ENCODE data around the gene BLMH.

Gene BLMH, protein sequence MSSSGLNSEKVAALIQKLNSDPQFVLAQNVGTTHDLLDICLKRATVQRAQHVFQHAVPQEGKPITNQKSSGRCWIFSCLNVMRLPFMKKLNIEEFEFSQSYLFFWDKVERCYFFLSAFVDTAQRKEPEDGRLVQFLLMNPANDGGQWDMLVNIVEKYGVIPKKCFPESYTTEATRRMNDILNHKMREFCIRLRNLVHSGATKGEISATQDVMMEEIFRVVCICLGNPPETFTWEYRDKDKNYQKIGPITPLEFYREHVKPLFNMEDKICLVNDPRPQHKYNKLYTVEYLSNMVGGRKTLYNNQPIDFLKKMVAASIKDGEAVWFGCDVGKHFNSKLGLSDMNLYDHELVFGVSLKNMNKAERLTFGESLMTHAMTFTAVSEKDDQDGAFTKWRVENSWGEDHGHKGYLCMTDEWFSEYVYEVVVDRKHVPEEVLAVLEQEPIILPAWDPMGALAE

DNA sequence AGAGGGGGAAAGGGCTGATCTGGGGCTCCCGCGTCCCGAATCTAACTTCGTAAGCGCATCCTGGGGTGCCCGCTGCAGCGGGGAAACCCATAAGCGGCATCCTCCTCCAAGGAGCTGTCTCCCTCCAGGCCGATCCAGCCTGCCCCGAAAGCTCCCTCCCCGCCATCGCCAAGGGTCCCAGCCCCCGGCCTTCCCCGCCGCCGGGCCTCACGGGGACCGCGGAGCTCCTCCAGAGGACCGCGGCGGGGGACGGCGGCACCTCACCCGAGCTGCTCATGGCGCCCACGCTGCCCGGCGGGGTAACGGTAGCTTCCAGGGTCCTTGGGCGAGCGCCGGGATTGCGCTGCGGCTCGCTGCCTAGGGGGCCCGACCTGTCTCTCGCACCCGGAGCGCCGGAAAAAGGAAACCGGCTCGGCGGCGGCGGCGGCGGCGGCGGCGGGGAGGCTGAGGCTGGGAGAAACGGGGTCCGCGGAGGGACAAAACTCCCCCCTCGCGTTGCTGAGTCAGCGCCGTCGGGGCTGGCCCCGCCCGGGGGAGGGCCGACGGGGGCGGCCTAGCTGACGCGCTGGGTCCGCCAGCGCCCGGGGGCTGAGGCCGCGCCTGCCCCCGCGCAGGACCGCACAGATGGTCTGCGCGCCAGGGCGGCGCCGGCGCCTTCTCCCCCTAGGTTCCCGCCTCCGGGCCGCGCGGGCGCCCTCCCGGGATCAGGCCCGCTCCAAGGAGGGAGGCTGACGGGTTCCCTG is at the start of gene BLMH:
Gene BLMH (minus strand): TSS at position 402 of the 743 bp plus-strand sequence. CDS start 125 bp downstream, at position 277.
- DNase-seq (ENCODE audit: low spot score), result peak; percentile 78

- DNase-seq (ENCODE audit: low spot score), result no peak
These were observed 49.1 kb upstream of the BLMH start for GRCh38 chr17:30340801-30341356.

GRCh38 chr17:30339086-30339485 is 47.3 kb upstream of the BLMH start:
- DNase-seq (ENCODE audit: low spot score), result no peak

DNA sequence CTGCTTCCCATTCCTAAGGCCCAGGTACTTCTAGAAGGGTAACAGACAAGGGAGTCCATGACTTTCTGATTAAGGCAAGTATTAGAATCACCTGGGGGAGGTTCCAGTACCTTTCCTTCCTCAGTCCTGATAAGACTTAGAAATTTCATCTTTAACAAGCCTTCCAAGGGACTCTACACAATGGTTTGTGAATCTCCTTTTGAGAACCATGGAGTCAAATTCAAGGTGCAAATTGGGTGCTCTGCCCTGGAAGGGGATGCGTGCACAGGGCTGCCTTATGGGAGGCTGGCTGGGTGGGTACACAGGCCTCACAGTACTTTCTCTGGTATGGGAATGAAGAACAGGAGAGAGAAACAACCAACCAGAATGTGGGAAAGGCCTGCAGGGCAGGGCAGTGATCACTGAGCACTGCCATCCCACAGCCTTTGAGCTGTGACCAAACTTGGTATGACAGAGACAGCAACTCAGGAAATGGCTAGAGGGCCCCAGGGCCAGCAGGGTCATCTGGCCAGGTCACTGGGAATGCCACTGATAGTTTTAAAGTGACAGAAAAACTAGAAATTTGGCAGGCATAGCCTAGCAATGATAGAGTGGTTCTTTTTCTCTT is 45.8 kb upstream of the BLMH start:
- no peak for DNase-seq (ENCODE audit: low spot score)

DNA sequence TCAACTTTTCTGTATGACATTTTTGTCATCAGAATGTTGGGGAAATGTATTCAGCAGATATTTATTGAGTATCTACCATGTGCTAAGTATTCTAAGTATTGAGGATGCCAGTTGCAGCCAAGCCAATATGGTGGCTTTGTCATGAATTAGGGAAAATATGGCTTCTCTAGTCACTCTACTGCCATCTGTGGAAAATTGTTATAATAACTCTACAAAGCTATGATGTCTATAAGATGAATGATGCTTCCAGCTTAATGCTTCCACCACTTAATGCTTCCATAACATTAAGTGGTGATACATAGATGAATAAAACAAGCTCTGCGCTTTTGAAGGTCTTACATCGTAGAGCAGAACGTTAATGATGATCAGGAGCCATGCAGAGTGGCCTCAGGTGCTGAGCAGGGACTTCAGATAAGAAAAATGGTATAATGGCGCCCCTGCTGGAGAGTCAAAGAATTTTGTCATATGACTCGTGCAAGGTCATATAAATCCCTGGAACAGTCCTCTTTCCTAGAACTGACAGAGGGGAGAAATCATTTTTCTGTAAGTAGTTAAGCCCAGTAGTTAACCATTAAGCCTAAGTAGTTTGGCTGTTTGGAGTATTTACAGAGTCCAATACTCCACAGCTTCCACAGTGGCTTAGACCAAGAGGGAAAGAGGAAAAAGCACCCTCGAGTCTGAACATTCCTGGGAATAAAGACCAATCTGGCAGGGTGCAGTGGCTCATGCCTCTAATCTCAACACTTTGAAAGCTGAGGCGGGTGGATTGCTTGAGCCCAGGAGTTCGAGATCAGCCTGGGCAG is 44.8 kb upstream of the BLMH start:
- no peak for DNase-seq (ENCODE audit: low spot score)

DNA sequence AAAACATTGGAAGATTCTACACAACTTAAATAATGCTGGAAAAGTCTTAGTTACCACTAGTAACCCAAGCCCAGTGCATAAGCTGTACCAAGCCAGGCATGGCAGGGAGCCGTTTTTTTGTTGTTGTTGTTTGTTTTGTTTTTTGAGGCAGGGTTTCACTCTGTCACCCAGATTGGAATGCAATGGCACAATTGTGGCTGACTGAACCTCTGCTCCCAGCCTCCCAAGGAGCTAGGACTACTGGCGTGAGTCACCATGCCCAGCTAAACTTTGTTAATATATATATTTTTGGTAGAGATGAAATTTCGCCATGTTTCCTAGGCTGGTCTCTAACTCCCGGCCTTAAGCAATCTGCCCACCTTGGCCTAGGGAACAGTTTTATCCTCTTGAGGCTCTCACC is 42.7 kb upstream of the BLMH start:
- no peak for DNase-seq (ENCODE audit: low spot score)

DNA sequence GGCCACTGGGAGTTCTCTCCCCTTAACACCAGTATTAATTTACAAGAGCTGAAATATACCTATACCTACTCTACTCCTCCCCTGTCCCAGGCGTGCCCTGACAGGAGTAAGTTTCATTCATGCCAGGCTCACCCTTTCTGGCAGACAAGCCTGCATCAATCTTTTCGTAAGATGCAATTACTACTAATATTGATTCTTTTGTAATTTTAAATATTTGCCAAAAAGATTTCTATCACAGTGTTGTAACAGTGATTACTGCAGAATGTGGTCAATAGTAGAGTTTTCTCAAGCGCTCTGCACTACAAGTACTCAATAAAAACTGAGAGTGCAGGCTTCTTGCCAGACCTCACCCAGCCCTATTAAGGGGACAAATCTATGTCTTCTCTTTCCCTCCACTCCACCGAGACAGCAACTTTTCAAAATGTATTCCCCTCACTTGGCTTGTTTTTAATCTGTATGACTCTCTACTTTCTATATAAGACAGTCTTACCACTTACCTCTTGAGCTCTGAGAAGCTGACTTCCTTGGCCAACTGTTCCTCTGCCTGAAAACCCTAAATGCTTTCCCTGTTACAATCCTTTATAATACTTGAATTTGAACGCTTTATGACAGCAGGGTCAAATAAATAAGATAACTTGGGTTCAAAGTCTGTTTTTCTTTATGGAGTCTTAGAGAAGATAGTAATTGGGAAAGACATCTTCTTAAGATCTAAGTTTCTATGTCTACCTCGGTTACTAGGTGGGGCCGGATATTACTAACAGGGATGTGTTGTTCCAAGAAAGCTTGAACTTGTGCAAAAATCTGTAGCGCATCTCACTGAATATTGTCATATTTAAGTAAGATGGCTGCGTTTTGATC is 42.0 kb upstream of the BLMH start, which contains the start of gene TMIGD1:
Gene TMIGD1 (minus strand): TSS at position 555 of the 858 bp plus-strand sequence. CDS start 1,924 bp downstream, outside the sequence.
- no peak for DNase-seq (ENCODE audit: low spot score)

- DNase-seq (ENCODE audit: low spot score), result no peak
These were observed 40.4 kb upstream of the BLMH start for GRCh38 chr17:30332057-30332542.

DNA sequence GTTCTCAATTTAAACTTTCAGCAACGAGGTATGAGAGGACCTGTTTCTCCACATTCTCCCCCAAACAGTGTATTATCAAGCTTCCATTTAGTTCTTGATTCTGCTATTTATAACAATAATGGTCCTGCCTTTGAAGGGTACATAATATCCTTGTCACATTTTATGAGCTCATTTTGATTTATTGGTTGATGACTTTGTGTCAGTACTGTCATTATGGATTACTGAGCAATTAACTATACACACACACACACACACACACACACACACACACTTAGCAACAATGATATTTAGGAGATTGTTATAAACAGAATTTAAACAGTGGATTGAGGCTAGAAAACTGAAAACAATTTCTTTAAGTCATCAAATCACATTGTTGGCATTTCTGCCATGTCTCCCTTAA is 35.1 kb upstream of the BLMH start:
- DNase-seq (ENCODE audit: low spot score), result no peak

DNA sequence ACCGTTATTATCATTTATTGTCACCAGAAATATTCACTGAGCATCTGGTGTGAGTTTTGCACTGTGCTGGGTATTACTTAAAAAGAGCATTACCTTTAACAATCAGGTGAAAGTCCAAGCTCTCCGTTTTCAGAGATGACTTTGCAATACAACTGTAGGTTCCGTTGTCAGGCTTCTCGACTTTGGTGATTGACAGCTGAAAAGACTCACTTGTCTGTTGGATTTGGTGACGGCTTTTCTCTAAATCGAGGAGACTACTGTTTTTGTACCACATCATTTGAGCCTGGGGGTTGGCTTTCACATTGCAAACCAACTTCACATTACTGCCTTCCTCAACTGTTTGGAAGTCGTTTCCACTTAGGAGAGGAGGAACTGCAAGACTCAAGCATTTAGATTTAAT is 33.0 kb upstream of the BLMH start:
- DNase-seq (ENCODE audit: low spot score), result no peak

- DNase-seq (ENCODE audit: low spot score), result no peak
These were observed 32.2 kb upstream of the BLMH start for GRCh38 chr17:30323895-30324319.

GRCh38 chr17:30323262-30323894 is 31.6 kb upstream of the BLMH start:
- DNase-seq (ENCODE audit: low spot score), result no peak

DNA sequence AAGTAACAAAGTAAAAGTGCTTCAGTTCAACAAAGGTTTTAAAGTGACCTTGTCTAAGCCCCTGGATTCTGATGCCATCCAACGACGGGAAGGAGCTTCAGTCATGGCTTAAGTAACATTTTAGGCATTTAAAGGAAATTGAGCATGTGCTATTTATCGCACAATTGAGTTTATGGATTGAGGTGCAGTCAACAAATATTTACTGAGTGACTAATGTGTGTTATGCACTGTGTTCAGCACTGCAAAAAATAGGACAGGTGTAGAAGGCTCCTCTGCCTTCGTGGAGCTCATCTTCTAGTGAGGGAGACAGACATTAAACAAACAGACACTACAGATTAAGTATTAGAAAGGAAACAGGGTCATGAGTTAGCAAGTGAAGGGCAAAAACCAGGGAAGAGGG is 29.6 kb upstream of the BLMH start:
- no peak for DNase-seq (ENCODE audit: low spot score)

DNA sequence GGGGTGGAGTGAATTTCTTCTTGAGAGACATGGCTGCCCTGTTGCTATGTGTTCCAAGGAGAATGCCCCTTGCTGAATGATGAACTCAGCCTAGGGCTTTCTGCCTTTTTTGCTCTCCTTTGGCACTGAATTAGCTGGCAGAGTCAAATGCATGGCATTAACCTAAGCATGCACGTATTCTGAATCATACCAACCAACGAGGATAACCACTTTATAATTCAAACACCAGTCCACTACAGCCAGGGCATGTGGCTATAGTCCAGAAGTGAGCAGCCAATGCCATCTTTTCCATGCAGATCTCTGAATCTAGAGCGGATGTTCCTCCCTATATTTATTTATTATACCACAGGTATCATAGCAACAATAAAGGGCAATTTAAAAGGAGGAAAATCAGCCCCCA is 26.4 kb upstream of the BLMH start:
- no peak for DNase-seq (ENCODE audit: low spot score)

DNA sequence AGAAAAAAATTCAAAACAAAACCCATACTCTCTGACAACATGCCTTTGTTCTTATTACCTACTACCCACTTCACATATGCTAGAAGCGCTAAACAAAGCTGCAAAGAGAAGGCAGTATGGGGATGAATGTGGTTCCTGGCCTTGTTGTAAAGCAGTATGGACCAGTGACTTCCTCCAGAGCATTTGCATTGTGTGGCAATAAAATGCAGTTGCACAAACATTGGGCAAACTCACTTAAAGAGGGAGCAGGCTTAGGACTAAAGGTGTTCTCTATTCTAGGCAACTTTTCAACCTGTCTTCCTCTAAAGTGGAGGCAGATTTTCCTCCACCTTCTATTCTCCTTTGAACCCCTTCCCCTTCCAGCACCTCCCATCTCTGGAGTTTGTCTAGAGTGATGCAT is 25.0 kb upstream of the BLMH start:
- DNase-seq (ENCODE audit: low spot score), result no peak

DNA sequence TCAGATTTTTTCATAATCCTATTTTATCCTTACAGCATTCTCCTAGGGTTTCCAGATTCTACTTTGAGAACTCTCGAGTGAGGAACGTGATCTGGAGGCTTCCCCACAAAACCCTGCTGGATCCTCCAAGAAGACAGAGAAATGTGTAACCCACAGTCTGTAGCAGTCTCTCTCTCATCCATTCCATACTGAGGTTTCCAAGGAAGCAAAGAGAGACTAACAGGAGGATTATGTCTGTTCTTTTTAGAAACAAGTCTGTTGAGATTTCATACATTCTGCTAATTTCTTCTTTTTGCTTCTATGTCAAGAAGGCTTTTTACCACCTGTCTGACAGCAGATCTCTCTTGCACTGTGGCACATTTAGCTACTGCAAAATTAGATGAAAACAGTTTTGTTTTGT is 23.4 kb upstream of the BLMH start:
- no peak for DNase-seq (ENCODE audit: low spot score)

DNA sequence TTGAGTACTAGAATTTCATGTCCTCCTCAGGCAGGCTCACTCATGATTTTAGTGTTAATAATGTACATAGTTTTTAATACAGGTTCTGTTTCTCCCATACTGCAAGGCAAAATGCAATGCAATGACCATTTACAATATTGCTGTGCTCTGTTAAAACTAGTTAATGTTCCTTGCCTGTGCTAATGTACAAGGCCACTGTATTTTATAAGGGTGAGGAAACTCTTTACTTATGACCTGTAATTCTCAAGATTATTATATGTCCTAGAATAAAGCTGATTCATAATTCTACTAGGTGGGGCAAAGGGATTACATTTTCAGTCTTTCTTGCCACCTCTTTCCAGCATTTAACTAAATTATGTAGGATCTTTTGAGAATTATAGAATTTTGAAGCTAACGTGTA is 22.7 kb upstream of the BLMH start:
- no peak for DNase-seq (ENCODE audit: low spot score)

- DNase-seq (ENCODE audit: low spot score), result no peak
These were observed 20.5 kb upstream of the BLMH start for GRCh38 chr17:30312226-30312625.

DNA sequence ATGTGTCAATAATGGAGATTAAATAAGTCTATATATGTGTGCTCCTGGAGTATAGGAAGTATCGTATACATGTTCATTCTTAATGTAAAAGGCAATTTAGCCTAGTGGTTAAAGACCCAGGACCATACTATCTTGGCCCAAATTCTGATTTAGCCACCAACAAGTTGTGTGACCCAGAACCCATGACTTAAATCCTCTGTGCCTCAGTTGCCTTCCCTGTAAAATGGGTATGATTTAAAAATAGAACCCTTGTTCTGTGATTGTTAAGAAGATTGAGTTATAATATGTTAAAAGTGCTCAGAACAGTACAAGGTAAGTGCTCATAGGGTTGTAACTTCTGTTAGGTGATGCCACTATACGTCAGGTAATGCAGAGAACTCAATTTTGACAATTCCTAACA is 18.8 kb upstream of the BLMH start:
- DNase-seq (ENCODE audit: low spot score), result no peak

DNA sequence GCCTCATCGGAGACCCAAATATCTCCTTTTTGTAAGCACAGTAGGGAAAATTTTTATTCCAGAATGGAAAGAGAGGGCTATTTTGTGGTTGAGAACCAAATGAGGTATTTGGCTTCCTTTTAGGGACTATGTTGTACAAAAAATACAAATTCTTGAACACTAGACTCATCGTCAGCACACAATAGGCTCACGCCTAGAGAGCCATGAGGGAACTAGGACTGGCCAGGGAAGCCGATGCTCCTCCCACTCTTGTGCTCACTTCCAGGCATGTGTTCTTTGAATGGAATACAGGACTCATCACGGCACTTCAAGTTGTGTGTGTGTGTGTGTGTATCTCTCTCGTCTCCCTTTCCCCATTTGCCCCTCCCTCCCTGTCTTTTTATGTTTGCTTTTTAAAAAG is 17.8 kb upstream of the BLMH start:
- DNase-seq (ENCODE audit: low spot score), result no peak
